Activated naive CD4-positive, alpha-beta T cell treated with Interleukin-2 at 50 U/mL for 16 hours (primary cell): ENCODE measurements around the gene APOL2.
"Not testable (repeated sequence)": the region's sequence is repeated elsewhere in the genome, so short reads cannot be mapped to it uniquely, and the experiment has no call there.

Experiments used
- DNase-seq: peaks from one replicate; pipeline ENCODE4 v3.0.0-alpha.2; 2020

Gene APOL2

GRCh38 chr22:36239401-36240171 is at the start of gene APOL2:
APOL2 (minus strand) TSS chr22:36239527; CDS start chr22:36233162, 6,365 bp downstream.
- peak; percentile 84 for DNase-seq

DNA sequence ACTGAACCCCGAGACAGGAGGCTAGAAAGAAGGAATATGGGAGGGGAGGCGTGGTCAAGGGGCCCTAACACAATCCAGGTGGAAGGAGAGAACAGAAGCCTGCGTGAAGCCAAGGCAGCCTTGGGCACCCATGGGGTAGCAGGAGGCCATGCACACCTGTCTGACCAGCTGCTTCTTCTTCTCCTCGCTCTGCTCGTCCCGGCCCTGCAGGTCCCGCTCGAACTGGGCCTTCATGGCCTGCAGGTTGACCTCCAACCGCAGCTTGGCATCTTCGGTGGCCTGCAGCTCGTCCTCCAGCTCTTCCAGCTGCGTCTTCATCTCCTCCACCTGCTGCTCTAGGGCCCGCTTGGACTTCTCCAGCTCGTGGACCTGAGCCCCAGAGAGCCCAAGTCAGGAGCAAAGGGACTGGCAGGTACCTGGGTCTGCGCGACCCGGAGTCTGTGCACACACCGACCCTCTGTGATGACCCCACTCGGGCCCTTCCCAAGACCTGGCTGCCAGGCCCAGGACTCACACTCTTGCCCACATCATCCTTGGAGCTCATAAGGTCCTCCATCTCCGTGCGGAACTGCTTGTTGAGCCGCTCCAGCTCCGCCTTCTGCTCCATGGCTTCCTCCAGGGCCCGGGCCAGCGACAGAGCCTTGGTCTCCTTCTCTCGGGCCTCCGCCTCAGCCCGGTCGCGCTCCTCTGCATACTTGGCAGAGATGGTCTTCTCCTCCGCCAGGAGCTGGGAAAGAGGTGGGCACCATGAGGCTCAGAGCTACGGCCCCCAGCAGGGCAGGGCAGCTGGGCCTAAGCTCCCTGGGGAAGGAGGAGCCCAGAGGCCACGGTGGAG is 49.5 kb upstream of the APOL2 start:
- no peak for DNase-seq

- DNase-seq: no peak
Observed at GRCh38 chr22:36287881-36288515, 48.7 kb upstream of the APOL2 start.

DNA sequence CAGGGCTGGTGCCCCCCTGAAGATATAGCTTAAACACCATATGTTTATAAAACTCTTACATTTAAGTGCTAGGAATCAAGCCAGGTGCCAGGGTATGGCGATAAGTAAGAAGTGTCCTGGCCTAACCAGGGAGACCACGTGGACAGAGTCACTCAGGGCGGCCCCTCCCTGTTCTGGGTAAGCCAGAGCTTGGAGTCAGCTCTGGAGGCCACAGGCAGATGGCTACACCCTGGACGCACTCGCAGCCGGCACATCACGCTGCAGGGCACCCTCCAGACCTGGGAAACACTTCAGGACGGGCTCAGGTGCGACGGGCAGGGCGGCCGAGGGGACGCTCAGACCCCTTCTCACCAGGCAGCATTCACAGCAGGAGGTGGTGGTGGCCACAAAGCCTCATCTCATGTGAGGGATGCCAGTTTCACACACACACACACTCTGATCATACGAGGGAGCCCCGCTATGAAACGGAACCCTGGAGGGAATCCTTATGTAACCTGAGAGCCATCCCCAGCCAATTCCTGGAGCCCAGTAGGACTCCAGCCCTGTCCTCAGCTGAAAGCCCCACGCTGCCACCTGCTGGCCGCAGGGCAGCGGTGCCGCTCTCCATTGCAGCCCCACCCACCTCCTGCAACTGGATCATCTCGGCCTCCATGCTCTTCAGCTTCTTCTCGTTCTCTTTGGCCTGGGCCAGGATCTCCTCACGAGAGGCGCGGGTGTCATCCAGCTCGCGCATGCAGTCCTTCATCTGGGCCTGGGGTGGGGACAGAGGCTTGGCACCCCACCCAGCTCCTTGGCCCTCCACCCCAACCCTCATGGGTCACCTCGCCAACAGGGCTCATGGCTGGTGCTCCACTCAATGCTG is 47.0 kb upstream of the APOL2 start:
- peak; percentile 71 for DNase-seq

GRCh38 chr22:36285545-36285944 is 46.2 kb upstream of the APOL2 start:
- no peak for DNase-seq

DNA sequence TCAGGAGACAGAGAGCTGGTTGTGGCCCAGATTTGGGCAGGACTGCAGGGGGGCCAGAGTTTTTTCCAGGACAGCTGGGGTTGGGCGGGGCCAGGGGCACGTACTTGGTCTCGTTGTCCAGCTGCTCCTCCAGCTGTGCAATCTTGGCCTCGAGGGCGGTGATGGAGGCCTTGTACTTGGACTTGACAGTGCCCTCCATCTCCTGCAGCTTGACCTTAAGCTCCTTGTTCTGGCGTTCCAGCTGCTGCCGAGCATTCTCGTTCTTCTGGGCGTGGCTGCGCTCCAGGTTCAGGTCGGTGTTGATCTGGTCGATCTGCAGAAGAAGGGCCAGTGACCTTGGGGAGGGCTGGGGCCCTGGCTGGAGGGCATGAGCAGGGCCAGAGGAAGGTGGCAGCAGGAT is 45.7 kb upstream of the APOL2 start:
- no peak for DNase-seq

- DNase-seq: no peak
Observed at GRCh38 chr22:36284171-36284571, 44.8 kb upstream of the APOL2 start.

- DNase-seq: no peak
Observed at GRCh38 chr22:36282328-36282831, 43.1 kb upstream of the APOL2 start.

GRCh38 chr22:36281781-36282327 is 42.5 kb upstream of the APOL2 start:
- DNase-seq: no peak

- no peak for DNase-seq
Observed at GRCh38 chr22:36280379-36280778, 41.1 kb upstream of the APOL2 start.

GRCh38 chr22:36279219-36279666 is 39.9 kb upstream of the APOL2 start:
- DNase-seq: no peak

DNA sequence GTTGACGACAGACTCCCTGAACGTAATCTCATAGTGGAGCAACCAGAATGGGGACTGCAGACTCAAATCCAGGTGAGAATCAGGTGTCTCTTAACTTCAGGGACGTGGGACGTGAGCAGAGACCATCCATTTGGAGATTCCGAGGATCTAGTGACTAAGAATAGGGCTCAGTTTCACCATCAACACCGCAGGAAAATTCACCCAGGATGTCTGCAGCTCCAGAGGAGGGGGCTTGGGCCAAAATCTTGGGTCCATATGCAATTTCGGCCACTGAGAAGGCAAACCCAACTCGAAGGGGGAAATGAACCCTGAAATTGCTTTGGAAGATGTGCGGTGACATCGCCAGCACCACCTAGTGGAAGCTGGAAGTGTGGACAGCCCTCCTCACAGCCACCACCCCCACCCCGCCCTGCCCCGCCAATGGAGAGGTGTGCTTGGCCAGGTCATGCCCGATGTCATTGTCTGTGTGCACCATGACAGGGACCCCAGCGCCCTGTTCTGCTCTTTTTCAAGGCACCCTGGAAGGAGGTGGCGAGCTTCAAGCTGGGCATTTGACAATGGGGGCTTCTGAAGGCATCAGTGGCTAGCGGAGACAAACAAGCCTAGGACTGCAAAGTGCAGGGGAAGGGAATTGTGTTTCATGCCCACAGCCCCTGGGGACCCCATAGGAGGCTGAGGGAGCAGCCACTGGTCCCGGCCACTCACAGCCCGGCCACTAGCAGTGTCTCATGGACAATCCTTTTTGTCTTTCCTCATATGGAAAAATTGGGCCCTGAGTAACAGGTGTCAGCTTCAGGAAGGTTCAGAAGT is 38.4 kb upstream of the APOL2 start:
- peak; percentile 71 for DNase-seq

DNA sequence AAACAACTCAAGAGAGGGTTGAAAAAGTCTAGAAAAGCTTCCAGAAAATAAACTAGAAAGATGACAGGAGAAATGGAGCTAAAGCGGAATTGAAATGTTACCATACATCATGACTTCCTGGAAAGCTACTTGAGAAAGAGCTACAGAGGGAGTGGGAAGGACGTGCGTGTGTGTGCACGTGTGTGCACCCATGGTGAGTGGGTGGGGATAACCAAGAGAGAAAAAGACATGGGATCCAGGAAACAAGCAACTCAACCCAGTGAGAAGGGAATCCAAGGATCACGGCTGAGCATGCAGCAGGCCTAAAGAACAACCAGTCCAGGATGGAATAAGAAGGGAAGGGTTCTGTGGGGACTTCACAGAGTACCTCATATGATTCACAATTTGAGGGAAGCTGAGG is 35.2 kb upstream of the APOL2 start:
- DNase-seq: no peak

- not testable (repeated sequence) for DNase-seq
Observed at GRCh38 chr22:36271951-36272350, 32.6 kb upstream of the APOL2 start.

DNA sequence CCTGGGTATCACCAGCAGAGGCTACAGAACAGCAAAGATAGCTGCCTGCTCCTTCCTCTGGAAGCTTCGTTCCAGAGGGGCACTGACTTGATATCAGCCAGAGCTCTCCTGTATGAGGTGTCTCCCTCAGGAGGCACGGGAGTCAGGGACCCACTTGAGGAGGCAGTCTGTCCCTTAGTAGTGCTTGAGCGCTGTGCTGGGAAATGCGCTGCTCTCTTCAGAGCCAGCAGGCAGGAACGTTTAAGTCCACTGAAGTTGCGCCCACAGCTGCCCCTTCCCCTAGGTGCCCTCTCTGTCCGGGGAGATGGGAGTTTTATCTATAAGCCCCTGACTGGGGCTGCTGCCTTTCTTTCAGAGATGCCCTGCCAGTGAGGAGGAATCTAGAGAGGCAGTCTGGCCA is 31.9 kb upstream of the APOL2 start:
- not testable (repeated sequence) for DNase-seq

DNA sequence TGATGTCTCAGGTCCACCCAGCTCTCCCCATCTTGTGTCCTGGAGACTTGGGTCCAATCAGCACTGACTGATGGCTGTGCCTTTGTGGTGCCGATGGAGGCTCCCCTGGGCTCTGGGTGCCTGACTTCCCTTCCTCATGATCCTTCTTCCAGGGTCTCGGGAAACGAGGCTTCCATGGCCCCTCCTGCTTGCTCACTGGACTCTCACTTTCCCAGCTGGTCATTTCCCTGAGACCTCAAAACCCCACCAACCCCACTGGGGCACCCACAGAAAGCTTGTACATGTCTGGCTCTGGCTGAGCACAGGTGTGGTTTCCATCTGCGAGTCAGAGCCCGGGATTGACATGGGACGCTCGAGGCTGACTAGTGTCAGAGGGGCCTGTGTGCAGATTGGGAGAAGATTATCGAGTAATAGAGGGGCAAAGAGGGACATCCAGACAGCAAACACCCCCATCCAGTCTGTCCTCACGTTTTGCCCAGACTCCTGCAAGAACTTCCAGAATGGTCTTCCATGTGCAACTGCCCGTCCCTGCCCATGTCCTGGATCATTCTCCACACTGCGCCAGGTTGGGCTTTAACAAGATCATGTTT is 28.7 kb upstream of the APOL2 start:
- no peak for DNase-seq

- DNase-seq: no peak
Observed at GRCh38 chr22:36267058-36267457, 27.7 kb upstream of the APOL2 start.

DNA sequence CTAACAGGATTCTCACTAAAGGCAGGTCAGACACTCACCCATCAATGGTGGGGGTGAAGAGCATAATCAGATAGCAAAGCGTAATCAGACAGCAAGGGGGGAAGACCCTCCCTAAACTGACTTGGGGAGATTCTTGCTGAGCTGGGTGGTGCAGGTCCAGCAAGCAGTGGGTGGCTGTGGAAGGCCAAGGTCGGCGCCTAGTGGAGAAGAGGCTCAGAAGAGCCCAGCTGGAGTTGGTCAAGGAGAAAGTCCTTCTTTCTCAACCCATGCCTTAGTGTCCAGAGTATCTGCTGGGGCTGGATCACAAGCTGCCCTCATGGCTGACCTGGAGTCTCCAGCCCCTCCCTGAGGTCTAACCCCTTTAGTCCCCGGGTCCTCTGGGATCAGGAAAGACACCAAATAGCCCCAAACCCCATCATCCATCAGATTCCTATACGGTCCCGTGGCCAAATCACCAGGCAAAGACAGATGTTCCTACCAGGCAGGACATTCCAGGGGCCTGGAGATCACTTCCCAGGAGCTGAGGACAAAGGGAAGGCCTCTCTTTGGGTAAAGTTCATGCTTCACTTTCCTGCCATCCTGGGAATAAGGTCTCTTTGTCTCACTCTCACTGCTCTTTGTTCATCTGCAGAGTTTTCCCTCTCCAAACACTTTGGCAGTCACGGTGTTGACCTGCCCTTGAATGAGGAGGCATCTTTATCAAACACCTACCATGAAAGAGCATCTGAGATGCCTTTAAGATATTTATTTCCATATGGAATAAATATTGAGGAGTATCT is 24.7 kb upstream of the APOL2 start:
- not testable (repeated sequence) for DNase-seq

DNA sequence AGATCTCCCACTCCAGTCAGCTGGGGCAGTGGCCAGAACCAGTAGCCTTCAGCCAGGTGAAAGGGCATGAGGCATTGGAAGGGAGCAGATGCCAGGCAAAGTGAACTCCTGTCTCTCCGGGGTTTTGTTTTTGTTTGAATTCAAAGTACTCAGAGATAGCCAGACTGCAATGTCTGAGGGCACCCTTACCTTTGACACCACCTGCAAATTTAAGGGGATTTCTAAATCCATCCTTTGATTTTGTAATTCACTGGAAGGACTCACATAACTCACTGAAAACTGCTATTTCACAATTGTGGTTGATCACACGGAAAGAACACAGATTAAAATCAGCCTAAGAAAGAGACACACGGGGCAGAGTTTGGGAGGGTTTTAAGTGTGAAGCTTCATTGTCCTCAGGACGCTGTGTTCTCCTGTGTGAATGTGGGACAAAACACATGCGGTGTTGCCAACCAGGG is 23.9 kb upstream of the APOL2 start:
- not testable (repeated sequence) for DNase-seq

DNA sequence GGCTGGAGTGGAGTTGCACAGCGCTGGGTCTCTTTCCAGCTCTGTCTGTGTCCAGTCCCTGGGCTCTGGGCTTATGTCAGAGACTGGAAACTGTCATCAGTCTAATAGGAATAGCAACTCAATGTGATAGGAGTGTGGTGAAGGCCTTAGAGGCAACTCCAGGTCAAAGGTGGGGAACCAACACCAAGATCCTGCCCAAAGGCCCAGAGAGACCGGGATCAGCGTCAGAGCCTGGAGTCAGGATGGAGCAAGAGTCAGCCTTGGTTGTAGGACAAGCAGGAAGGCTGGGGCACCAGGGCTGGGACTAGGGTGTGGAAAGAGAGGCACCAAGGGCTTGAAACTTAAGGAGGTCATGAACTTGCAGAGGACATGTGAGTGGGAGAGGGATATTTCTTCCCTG is 23.0 kb upstream of the APOL2 start:
- DNase-seq: not testable (repeated sequence)
